ENCODE measurements around the gene RND1. TPM values are rescaled to one million over a fixed set of nuclear protein-coding genes. Genes with fewer than 3 reads are reported as not detected.
"Not testable (repeated sequence)": the region's sequence is repeated elsewhere in the genome, so short reads cannot be mapped to it uniquely, and the experiment has no call there.

RND1 gene
- total RNA-seq = 1 to 10 TPM; 2.3 to 2.9 TPM

- ChIA-PET CTCF (interaction anchor here (0.9 to 4.2 kb wide), 6 partner anchors 9 to 52 kb away, joined by 3 to 41 read pairs (median 4); partner anchors contain the start of gene DDX23), POLR2A (interaction anchor here (0.6 to 2.0 kb wide), 3 partner anchors 13 to 68 kb away, joined by 3 to 19 read pairs (median 8); partner anchors contain the start of genes DDX23 and FKBP11)
These were observed at the start of gene RND1 for GRCh38 chr12:48865281-48866051. Gene RND1 (minus strand): TSS chr12:48865870. CDS start chr12:48865767, 103 bp downstream.

GRCh38 chr12:48910196-48910595 lies 44.5 kb upstream of the RND1 start:
- ChIA-PET POLR2A (interaction anchor here (0.6 kb wide), 1 partner anchor 46 kb away, joined by 4 read pairs; no protein-coding TSS in a partner anchor), CTCF (interaction anchor here (1.5 to 2.5 kb wide), 3 partner anchors 9 to 78 kb away, joined by 3 to 7 read pairs (median 5); no protein-coding TSS in a partner anchor)

- CTCF ChIA-PET = interaction anchor here (1.5 to 2.5 kb wide), 2 partner anchors 9 to 78 kb away, joined by 3 to 7 read pairs; no protein-coding TSS in a partner anchor
- POLR2A ChIA-PET = not testable (repeated sequence)
These were observed 44.0 kb upstream of the RND1 start for GRCh38 chr12:48909698-48910097.

- POLR2A ChIA-PET = no interaction called here
- CTCF ChIA-PET = no interaction called here
These were observed 41.6 kb upstream of the RND1 start for GRCh38 chr12:48907245-48907644.

- CTCF ChIA-PET = interaction anchor here (0.6 to 6.5 kb wide), 17 partner anchors 9 to 101 kb away, joined by 3 to 46 read pairs (median 5); partner anchors contain the start of genes ARF3, DDN, DDX23 and FKBP11
- POLR2A ChIA-PET = no interaction called here
These were observed 38.3 kb upstream of the RND1 start for GRCh38 chr12:48903982-48904411.

GRCh38 chr12:48903363-48903981 lies 37.8 kb upstream of the RND1 start:
- CTCF ChIA-PET = interaction anchor here (0.8 to 6.5 kb wide), 15 partner anchors 10 to 96 kb away, joined by 3 to 46 read pairs (median 5); partner anchors contain the start of genes DDN, DDX23, FKBP11 and RND1

GRCh38 chr12:48901278-48901677 lies 35.6 kb upstream of the RND1 start:
- ChIA-PET POLR2A (interaction anchor here (1.4 kb wide), 1 partner anchor 24 kb away, joined by 9 read pairs; the partner anchor contains the start of gene FKBP11), CTCF (interaction anchor here (0.6 to 6.5 kb wide), 7 partner anchors 9 to 1415 kb away, joined by 3 to 46 read pairs (median 3); partner anchors contain the start of genes DDX23 and FKBP11)

More at GRCh38 chr12:48903363-48903981, 37.8 kb upstream of the RND1 start:
- POLR2A ChIA-PET = no interaction called here

GRCh38 chr12:48899651-48900050 lies 34.0 kb upstream of the RND1 start:
- POLR2A ChIA-PET = no interaction called here
- CTCF ChIA-PET = interaction anchor here (0.7 to 6.5 kb wide), 5 partner anchors 9 to 189 kb away, joined by 3 to 46 read pairs (median 3); partner anchors contain the start of genes DDX23 and FKBP11

GRCh38 chr12:48894271-48894670 lies 28.6 kb upstream of the RND1 start:
- ChIA-PET POLR2A (no interaction called here), CTCF (interaction anchor here (1.0 to 1.4 kb wide), 2 partner anchors 10 to 41 kb away, joined by 3 to 5 read pairs; a partner anchor contains a TSS)

GRCh38 chr12:48890657-48891418 lies 25.2 kb upstream of the RND1 start:
- POLR2A ChIA-PET = no interaction called here
- CTCF ChIA-PET = interaction anchor here (0.5 to 4.3 kb wide), 30 partner anchors 9 to 333 kb away, joined by 3 to 75 read pairs (median 5); partner anchors contain the start of genes DDX23, FKBP11 and RND1

- ChIA-PET POLR2A (interaction anchor here (0.6 kb wide), 1 partner anchor 45 kb away, joined by 5 read pairs; no protein-coding TSS in a partner anchor), CTCF (interaction anchor here (0.5 to 4.3 kb wide), 19 partner anchors 9 to 199 kb away, joined by 3 to 75 read pairs (median 5); partner anchors contain the start of genes DDX23, FKBP11 and RND1)
These were observed 24.0 kb upstream of the RND1 start for GRCh38 chr12:48889679-48890078.

- ChIA-PET CTCF (interaction anchor here (0.6 to 1.2 kb wide), 3 partner anchors 31 to 65 kb away, joined by 3 to 4 read pairs (median 4); partner anchors contain the start of gene DDX23), POLR2A (no interaction called here)
These were observed 17.9 kb upstream of the RND1 start for GRCh38 chr12:48883305-48884161.

- ChIA-PET POLR2A (no interaction called here), CTCF (interaction anchor here (0.6 kb wide), 2 partner anchors 40 to 65 kb away, joined by 3 to 4 read pairs; no protein-coding TSS in a partner anchor)
These were observed 17.3 kb upstream of the RND1 start for GRCh38 chr12:48882972-48883304.

GRCh38 chr12:48882315-48882687 lies 16.6 kb upstream of the RND1 start:
- CTCF ChIA-PET = interaction anchor here (3.9 kb wide), 1 partner anchor 9 kb away, joined by 17 read pairs; no protein-coding TSS in a partner anchor
- POLR2A ChIA-PET = no interaction called here

GRCh38 chr12:48881686-48882314 lies 16.1 kb upstream of the RND1 start:
- ChIA-PET CTCF (interaction anchor here (1.2 to 3.9 kb wide), 2 partner anchors 9 to 29 kb away, joined by 5 to 17 read pairs; partner anchors contain the start of gene DDX23), POLR2A (no interaction called here)

- POLR2A ChIA-PET = no interaction called here
- CTCF ChIA-PET = interaction anchor here (1.2 to 3.9 kb wide), 2 partner anchors 10 to 28 kb away, joined by 5 to 17 read pairs; partner anchors contain the start of gene DDX23
These were observed 15.0 kb upstream of the RND1 start for GRCh38 chr12:48880647-48881046.

GRCh38 chr12:48878548-48878947 lies 12.9 kb upstream of the RND1 start:
- ChIA-PET CTCF (interaction anchor here (3.9 kb wide), 1 partner anchor 12 kb away, joined by 17 read pairs; no protein-coding TSS in a partner anchor), POLR2A (no interaction called here)
